ENCODE results near the gene SERHL2.
"Not testable (repeated sequence)": the region's sequence is repeated elsewhere in the genome, so short reads cannot be mapped to it uniquely, and the experiment has no call there.

Gene SERHL2

GRCh38 chr22:42535082-42535731 lies 18.5 kb upstream of the SERHL2 start:
- not testable (repeated sequence) for DNase-seq (ENCODE audit: low read depth in 4 of 4, low spot score in 1 of 4)

- no peak for DNase-seq (ENCODE audit: low read depth in 4 of 4, low spot score in 1 of 4)
These were observed 17.6 kb upstream of the SERHL2 start for GRCh38 chr22:42536166-42536565.

- not testable (repeated sequence) for DNase-seq (ENCODE audit: low read depth in 4 of 4, low spot score in 1 of 4)
These were observed 17.1 kb upstream of the SERHL2 start for GRCh38 chr22:42536634-42537033.

- not testable (repeated sequence) for DNase-seq (ENCODE audit: low read depth in 4 of 4, low spot score in 1 of 4)
These were observed 16.4 kb upstream of the SERHL2 start for GRCh38 chr22:42537199-42537831.

- DNase-seq (ENCODE audit: low read depth in 4 of 4, low spot score in 1 of 4) = not testable (repeated sequence)
These were observed 14.5 kb upstream of the SERHL2 start for GRCh38 chr22:42539236-42539771.

DNA sequence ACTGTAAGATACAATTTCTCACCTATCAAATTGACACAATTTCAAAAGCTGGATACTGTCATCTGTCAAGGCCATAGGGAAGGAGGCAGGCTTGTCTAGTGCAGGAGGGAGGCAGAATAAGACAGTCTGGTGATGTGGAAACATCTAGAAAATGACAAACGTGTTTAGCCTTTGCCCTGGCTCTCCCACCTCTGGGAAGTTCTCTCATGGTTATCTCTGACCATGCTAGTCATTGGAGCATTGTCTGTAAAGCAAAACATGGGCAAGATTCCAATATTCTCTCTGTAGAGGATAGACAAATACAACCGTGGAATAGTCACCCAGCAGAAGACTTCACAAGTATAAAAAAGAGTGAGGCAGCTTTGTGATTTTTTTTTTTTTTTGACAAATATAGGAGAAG lies 9.1 kb upstream of the SERHL2 start:
- no peak for DNase-seq (ENCODE audit: low read depth in 4 of 4, low spot score in 1 of 4)

- DNase-seq (ENCODE audit: low read depth in 4 of 4, low spot score in 1 of 4) = no peak
These were observed 6.2 kb upstream of the SERHL2 start for GRCh38 chr22:42547562-42547961.

- not testable (repeated sequence) for DNase-seq (ENCODE audit: low read depth in 4 of 4, low spot score in 1 of 4)
These were observed 5.6 kb upstream of the SERHL2 start for GRCh38 chr22:42548126-42548525.

DNA sequence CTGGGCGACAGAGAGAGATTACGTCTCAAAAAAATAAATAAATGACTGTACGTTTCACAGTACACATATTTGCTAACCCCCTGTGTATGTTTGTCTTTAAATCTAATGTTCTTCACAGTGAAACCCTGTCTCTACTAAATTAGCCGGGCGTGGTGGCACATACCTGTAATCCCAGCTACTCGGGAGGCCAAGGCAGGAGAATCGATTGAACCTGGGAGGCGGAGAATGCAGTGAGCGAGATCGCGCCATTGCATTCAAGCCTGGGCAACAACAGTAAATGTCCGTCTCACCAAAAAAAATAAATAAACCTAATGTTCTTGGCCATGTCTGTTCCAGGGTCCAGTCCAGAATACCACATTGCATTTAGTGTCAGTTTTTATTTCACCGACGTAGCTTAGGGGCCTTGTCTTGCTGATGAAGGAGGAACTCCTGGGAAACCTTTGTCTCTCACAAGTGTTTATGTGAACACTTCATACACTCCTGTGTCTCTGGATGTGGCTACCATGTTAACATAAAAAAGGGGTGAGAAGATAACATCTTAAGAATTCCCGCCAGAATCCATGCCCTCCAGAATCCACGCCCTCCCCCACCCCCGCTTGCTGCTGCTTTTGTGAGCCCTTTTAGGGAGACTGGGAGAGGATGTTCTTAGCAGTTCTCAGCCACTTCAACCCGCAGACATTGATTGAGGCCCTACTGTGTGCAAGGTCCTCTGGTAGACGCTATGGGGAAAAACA lies 5.0 kb upstream of the SERHL2 start:
- DNase-seq (ENCODE audit: low read depth in 4 of 4, low spot score in 1 of 4) = no peak

GRCh38 chr22:42549331-42550060 lies 4.3 kb upstream of the SERHL2 start:
- no peak for DNase-seq (ENCODE audit: low read depth in 4 of 4, low spot score in 1 of 4)

DNA sequence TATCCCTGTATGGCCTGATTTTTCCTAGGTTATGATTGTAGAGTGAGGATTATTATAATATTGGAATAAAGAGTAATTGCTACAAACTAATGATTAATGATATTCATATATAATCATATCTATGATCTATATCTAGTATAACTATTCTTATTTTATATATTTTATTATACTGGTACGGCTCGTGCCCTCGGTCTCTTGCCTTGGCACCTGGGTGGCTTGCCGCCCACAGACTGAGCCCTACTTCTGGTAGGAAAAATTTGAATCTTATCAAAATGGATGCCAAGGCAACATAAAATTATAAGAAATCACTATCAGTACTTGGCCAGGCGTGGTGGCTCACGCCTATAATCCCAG lies 1.5 kb upstream of the SERHL2 start:
- DNase-seq (ENCODE audit: low read depth in 4 of 4, low spot score in 1 of 4) = not testable (repeated sequence)

- no peak for DNase-seq (ENCODE audit: low read depth in 4 of 4, low spot score in 1 of 4)
These were observed 6.6 kb downstream of the SERHL2 start for GRCh38 chr22:42560381-42560780.

DNA sequence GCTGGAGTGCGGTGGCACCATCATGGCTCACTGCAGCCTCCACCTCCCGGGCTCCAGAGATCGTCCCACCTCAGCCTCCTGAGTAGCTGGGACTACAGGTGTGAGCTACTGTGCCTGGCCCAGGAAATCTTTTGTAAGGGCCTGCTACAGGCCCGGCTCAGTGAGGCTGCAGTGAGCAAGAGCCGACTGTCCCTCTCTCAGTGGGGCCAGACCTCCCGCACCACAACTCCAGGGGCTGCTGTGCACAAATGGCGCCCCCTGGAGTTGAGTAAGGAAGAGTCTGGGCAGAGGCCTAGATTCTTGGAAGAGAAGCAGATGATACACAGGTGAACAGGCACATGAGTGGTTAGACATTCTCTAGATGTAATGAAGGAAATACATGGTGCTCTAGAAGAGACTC lies 7.0 kb downstream of the SERHL2 start:
- no peak for DNase-seq (ENCODE audit: low read depth in 4 of 4, low spot score in 1 of 4)

- DNase-seq (ENCODE audit: low read depth in 4 of 4, low spot score in 1 of 4) = no peak
These were observed 8.1 kb downstream of the SERHL2 start for GRCh38 chr22:42561856-42562255.

DNA sequence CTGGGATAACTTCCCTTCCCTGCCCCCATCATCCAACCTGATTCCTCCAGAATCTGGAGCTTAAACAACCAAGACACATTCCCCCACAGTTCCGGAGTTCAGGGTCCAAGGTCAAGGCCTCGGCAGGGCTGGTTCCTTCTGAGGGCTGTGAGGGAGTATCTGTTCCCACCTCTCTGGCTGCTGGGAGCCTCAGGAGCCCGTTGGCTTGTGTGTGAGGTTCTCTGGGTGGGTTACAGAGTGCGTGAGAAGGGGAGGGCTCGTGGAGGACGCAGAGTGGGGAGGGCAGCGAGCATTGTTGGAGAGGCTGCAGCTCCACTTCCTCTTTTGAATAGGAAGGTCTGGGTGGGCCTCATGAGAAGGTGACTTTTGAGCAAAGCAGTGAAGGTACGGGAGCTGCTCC lies 8.5 kb downstream of the SERHL2 start:
- no peak for DNase-seq (ENCODE audit: low read depth in 4 of 4, low spot score in 1 of 4)

DNA sequence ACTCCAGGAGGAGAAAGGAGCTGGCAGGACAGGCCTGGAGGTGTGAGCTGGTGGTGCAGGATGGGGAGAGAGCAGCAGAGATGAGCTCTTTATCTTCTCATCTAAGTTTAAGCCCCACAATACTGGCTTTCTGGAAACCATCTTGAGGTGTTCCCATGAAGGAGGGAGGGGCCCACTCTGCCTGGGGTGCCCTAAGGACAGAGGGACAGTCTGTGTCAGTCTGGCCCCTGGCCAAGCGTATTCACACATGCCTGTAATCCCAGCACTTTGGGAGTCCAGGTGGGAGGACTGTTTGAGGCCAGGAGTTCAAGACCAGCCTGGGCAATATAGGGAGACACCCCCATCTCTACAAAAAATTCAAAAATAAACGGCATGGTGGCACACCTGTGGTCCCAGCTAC lies 8.9 kb downstream of the SERHL2 start:
- no peak for DNase-seq (ENCODE audit: low read depth in 4 of 4, low spot score in 1 of 4)

DNA sequence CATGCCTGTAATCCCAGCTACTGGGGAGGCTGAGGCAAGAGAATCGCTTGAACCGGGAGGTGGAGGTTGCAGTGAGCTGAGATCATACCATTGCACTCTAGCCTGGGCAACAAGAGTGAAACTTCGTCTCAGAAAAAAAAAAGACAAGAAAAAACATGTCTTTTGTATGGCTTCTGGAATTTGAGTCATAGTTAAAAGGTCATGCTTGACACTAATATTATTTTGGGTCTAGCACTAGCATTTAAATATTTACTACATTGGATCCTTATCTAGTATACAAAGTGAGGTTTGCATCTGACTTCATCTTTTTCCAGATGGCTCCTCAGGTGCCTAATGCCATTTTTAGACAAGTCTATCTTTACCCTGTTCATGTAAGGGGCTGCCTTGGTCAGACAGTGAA lies 10.2 kb downstream of the SERHL2 start:
- not testable (repeated sequence) for DNase-seq (ENCODE audit: low read depth in 4 of 4, low spot score in 1 of 4)

GRCh38 chr22:42564699-42565098 lies 10.9 kb downstream of the SERHL2 start:
- no peak for DNase-seq (ENCODE audit: low read depth in 4 of 4, low spot score in 1 of 4)

DNA sequence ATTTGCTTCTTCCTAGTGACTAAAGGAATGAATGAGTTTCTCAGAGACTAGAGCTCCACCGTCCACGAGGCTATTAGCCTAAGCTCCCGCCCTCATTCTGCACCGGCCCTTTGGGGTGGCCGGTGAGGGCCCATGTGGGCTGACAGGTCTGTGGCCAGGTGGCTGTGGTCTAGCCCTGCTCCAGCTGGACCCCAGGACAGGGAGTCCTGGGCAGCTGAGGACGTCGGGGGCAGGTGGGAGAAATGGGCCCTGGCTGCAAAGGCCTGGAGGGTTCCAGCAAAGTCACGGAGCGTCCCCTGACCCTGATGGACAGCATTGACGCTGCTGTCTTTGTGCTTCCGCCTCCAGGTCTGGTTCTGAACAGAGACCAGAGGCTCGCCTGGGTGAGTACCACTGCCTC lies 12.2 kb downstream of the SERHL2 start:
- DNase-seq (ENCODE audit: low read depth in 4 of 4, low spot score in 1 of 4) = no peak

- DNase-seq (ENCODE audit: low read depth in 4 of 4, low spot score in 1 of 4) = not testable (repeated sequence)
These were observed 14.2 kb downstream of the SERHL2 start for GRCh38 chr22:42567950-42568349.

GRCh38 chr22:42570580-42570979 lies 16.8 kb downstream of the SERHL2 start:
- DNase-seq (ENCODE audit: low read depth in 4 of 4, low spot score in 1 of 4) = not testable (repeated sequence)
